T-helper 1 cell treated with Interleukin-12 subunit alpha and Interleukin-12 subunit beta and Interleukin-4 antibody, amounts not matched to agents 30 ng/mL and 1 ng/mL, for 36 hours (primary cell): ENCODE results near the gene HMCN2. TPM values are rescaled to one million over a fixed set of nuclear protein-coding genes. Genes with fewer than 3 reads are reported as not detected.

Source experiments
- intact Hi-C: fragments of 100-400 bp; cut with micrococcal nuclease; formaldehyde crosslinking; loops from one replicate; pipeline ENCODE4 v1.15.1; 2024
- total RNA-seq: library from RNA; stranded (reverse); gene quantifications from 2 replicates; pipeline ENCODE4 v1.2.3, GENCODE V29; 2022

The HMCN2 gene
- total RNA-seq, 1 donor from 2014 or later: not detected

DNA sequence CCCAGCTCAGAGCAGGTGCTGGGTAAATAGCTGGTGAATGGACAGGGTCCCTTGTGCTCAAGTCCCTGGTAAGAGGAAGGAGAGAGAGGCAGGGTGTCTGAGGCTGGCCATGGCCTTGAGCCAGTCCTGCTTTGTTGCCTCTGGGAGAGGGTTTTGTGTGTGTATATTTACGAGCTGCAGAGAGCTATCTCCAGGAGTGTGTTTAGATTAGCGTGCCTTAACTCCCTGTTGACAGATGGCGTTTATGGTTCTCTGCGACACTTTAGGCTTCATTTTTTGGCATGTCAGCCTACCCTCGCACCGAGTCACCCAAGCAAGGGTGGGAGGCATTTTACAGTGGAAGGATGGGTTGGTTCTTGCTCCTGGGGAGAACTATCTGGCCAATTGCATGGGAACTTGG, 22.2 kb downstream of the HMCN2 start:
- intact Hi-C loops: no loop called here

DNA sequence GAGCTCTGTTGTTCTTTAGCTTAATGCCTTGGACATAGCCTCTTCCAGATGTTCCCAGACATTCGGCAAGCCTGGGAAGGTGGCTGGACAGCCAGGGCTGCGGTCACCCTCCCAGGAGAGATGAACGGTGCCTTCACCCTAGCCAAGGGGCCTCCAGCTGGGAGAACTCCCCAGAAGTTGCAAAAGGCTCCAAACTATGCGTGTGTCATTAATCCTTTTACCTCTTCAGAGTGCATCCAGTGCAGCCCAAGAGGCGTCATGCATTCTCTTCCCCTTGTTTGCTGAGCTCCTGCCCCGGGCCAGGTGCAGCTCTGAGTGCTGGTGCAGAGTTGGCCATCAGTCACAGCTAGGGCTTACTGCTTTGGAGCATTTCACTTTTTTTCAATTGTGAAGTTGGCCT, 22.8 kb downstream of the HMCN2 start:
- intact Hi-C loops: no loop called here

DNA sequence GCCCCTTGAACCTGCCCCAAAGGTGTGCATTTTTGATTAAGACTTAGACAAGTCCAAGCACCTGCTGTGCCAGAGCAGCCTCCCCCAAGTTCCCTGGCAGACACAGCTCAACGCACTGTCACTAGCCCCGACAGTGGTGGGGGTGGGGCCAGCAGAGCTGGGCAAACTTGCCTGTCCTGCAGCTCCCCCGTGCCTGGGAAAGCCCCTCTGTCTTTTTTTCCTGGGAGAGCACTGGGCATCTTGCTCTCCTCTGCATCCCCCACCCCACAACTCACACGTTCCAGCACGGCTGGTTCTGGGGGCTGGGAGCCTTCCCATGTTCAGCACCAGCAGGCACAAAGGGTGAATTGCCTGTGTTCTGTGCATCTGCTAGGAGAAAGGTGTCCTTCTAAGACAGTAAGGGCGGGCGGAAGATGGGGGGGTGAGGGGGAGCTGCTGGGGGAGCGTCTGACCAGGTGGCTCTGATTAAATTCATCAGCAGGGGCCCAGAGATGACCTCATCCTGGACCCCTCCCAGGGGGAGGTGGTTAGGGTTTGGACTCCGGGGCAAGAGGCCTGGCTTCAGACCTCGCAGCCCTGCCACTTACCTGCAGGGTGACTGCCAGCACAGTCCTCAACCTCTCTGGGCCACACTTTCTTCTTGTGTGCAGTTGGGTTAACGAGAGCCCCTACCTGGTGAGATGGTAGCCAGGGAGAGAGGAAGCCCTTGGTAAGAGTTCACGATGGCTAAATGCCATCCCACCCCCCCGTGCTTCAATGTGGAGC, 23.5 kb downstream of the HMCN2 start:
- intact Hi-C loops: no loop called here

DNA sequence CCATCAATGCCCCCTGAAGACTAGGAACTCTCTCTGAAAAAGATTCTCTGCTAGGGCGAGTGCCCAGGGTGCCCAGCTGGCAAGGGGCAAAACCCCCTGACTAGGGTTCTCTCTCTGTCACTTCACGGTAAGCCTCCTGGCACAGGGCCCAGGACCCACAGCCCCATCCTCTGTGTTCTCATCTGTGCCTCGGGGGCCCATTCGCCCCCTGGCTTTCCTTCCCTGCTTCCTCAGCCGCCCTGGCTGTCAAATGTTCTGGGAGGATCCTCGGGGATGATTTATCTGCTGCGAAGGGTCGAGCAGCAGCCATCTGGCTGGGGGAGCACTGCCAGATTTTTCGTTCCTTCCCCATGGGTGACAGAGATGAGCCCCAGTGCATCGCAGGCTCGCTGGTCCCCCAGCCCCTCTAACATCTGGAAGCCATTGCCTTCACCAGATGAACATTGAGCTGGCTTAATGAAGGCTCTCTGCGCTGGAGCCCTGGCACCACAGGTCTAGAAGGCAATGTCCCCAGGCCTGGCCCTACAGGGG, 24.2 kb downstream of the HMCN2 start:
- intact Hi-C loops: no loop called here

DNA sequence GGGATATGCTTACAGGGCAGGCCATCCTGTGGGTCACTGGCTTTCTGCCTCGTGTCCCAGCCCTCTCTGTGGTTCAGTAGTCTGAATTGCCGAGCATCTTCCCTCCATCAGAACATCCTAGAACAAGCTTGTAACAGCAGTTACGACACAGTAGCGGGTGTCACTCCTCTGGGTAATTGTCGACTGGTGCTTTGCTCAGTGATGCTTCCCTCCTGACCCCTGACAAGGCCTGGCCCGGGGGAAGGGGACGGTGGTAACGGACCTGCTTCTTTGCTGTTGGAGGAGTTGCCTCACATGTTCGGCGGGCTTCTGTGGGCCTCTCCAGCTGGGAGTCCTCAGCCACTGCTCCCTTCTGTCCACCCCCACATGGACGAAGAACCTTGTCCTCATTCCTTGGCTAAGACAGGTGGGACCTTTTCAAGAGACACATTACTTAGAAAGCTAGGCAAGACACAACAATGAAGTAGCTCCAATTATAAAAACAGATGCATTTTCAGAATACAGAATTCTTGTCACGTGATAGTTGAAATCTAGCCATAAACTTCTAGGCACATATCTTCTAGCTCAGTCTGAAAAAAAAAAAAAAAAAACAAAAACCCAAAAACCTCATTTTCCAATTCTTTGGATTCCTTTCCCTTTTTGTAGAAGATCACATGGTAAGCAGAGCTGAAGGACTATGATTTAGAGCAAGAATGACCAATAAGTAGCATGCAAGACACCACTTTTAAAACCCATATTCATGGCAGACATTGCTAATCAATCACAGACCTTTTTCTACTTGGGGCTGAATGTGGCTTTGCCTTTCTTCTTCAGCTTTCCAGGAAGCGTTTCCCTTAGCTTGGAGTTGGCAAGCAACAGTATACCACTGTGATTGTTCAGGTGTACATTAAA, 25.0 kb downstream of the HMCN2 start:
- intact Hi-C loops: no loop called here

DNA sequence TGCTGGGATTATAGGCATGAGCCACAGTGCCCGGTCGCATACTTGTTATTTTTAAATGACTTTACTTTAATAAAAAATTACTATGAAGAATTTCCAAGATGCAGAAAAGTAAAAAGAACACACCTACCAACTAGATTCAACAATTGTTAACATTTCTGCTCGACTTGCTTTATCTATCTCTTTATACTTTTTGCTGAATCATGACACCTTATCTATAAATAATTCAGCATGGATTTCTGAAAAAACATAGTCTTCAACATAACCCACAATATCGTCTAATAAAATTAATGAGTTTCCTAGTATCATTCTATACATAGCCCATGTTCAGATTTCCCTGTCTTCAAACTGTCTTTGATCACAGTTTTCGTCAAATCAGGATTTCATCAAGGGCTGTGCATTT, 25.9 kb downstream of the HMCN2 start:
- intact Hi-C loops: no loop called here

DNA sequence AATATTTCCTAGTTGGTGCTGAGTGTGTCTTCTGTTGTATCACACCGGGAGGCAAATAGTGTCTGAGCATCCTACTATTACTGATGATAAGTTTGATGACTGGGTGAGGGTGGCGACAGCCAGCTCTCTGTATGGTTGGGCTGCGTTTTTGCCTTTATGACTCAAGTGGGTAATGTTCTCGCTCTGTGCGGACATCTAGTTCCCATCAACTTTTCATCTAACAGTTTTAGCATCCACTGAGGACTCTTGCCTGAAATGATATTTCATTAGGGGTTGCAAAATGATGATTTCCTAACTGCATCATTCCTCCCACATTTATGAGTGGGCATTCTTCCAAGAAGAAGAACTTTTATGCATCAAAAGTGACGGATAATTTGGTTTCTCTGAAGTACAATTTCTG, 26.5 kb downstream of the HMCN2 start:
- intact Hi-C loops: no loop called here

DNA sequence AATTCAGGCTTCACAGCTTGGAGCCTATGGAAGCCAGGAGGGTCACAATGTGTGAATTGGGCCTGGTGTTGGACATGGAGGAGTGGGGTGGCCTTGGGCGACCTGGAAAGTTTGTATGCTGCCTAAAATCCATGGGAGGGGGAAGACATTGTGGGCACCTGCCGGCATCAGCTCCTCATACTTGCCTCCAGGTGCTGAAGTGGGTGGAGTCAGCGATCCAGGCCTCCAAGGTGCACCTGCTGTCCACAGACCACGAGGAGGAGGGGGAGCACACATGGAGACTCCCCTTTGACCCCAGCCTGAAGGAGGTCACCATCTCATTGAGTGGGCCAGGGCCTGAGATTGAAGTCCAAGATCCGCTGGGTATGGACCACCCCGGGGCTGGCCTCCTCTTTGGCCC, 29.1 kb downstream of the HMCN2 start:
- intact Hi-C loops: no loop called here

DNA sequence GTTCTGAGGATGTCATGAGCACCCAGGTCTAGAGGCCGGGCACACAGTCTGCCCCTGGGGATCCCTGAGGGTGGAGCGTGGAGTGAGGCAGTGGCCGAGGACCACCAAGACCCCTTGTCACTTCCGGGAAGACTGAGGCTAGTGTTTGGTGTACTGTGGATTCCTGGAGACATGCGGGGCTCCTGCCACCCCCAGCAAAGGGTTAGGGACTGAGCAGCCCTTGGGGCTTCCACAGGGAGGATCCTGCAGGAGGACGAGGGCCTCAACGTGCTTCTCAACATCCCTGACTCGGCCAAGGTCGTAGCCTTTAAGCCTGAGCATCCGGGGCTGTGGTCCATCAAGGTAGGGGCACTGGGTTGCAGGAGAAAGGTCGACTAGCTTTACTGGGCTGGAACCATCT, 29.9 kb downstream of the HMCN2 start:
- intact Hi-C loops: no loop called here

DNA sequence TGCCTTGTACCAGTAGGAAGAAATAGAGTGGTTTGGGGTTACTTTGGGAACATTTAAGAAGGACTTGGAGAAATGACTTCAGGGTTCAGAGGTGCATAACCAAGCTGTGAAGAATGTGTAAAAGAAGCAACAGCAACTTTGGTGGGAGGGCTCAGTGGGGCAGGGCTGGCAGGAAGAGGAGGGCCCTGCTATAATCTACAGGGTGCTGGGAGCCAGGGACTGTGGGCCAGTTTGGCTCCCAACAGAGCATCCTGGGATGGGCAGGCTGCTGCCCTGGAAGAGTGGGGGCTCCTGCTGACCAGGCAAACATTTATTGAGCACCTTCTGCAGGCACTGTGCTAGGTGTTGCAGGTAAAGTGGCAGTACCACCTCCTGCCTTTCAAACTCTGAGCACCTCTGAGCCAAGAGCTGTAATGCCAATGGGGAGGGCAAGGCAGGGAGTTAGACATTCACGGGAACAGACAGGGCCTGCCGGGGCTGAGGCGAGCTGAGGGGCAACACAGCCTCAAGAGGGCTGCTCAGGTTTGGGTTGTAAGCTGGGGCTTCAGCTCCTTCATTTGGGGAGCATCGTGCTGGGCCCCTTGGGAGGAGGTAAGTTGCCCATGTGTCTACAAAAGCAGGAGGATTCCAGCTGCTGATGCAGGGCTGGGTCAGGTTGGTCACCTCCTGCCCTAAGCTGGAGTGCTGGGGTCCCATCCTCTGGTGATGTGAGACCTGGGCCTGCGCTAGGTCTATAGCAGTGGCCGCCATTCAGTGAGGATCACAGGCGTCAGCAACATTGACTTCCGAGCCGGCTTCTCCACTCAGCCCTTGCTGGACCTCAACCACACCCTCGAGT, 30.6 kb downstream of the HMCN2 start:
- intact Hi-C loops: no loop called here

DNA sequence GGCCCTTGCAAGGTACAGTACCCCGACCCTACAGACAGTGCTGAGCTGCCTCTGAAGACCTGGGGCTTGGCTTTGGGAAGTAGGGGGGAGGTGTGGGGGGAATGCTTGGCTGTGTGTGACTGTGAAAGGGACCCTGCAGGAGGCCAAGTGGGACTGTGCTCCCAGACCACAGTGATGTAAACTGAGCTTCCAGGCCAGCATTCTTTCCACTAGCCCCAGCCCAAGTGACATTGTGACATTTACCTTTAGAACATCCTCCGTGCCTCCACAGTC, 31.2 kb downstream of the HMCN2 start:
- intact Hi-C loops: no loop called here

DNA sequence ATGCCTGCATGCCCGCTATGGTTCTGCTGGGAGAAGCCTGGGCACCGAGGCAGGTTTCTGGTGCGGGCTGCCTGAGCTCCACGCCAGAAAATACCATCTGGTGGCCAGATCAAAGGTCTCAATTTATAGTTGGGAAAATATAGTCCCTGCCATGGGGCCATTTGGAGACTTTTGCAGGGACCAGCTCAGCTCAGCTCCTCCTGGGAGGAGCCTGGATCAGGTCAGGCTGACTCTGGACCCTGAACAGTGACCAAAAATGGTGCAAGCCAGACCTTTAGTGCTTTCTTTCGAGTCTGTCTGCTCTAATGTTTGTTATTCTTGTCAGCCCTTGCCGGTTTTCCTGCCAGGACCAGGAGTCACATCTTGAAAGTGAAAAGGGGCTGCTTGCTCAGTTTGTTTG, 31.8 kb downstream of the HMCN2 start:
- intact Hi-C loops: no loop called here

DNA sequence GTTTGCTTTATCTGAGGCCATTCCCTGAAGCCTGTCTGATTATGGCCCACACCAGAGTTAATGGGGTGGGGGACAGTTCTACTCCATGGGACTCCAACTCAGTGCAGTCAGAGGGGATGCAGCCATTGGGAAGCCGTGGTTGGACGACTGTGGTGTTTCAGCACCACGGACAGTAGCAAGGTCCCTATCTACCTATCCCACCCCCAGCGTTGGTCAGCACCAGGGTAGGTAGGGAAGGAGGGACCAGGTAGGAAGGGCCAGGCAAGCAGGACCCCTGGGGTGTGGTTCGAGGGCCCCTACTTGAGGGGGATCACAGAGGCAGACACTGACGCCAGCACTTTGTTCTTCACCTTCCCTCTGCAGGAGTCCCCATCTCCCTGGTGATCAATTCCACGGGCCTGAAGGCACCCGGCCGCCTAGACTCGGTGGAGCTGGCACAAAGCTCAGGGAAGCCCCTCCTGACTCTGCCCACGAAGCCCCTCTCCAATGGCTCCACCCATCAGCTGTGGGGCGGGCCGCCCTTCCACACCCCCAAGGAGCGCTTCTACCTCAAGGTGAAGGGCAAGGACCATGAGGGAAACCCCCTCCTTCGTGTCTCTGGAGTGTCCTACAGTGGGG, 33.2 kb downstream of the HMCN2 start:
- intact Hi-C loops: no loop called here

DNA sequence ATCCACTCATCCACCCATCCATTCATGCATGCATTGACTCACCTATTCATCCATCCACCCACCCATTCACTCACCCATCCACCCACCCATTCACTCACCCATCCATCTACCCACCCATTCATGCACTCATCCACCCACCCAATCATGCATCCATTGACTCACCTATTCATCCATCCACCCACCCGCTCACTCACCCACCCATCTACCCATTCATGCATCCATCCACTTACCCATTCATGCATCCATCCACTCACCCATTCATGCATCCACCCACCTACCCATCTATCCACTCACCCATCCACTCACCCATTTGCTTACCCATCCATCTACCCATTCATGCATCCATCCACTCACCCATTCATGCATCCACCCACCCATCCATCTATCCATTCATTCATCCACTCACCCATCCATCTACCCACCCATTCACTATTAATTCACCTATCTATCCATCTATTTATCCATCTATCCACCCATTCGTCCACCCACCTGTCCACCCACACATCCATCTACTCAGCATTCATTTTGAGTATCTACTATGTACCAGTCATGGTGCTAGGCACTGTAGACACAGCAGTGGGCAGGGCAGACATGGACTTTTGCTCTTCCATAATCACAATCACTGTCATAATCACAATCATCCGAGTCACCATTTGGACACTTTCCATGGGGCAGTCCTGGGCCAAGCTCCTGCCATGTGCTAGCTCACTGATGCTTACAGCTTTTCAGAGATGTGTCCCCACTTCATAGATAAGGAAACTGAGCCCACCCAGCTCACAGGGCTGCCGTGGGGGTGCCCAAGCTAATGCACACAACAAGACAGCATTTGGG, 34.4 kb downstream of the HMCN2 start:
- intact Hi-C loops: no loop called here

DNA sequence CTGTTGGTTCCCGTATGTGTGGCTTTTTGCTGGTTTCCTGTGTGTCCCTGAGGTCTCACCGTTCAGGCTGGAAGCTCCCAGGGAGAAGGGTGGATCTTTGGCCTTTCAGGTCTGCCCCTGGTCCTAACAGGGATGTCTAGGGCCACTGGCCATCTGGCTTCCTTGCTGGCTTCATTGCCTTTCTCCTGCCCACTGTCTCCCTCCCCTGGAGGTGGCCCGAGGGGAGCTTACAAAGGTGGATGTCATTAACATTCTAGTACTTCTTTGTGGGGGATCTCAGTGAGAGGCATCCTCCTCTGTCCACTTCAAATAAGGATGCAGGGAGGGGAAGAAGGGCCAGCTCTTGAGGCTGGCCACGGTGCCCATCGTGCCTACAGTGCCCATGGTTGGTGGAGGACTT, 35.2 kb downstream of the HMCN2 start:
- intact Hi-C loops: no loop called here

DNA sequence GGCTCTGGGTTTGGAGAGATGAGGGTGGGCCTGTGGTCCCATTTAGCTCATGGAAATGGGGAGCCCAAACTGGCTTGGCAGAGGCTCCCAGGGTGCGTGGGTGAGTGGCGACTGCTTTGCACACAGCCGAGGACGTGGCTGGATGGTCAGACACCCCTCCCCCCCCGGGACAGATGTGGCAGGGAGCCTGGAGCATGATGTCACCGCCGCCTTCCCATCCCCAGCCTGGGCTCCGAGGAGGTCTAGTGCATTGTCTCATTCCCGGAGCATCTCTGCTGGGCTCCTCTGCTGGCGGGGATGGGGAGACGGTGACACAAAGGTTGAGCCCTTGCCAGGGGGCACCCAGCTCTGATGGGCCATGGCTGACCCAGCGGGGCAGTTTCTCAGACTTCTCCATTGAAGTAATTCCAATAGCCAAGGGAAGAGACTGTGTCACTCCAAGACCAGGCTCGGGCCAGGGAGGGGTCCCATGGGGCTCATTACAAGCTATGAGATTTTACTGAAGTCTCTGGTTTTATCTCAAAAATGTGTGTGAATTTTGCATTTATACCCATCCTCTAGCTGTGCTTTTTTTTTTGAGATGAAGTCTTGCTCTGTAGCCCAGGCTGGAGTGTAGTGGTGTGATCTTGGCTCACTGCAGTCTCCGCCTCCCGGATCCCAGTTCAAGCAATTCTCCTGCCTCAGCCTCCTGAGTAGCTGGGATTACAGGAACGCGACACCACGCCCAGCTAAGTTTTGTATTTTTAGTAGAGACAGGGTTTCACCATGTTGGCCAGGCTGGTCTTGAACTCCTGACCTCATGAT, 36.1 kb downstream of the HMCN2 start:
- intact Hi-C loops: no loop called here

DNA sequence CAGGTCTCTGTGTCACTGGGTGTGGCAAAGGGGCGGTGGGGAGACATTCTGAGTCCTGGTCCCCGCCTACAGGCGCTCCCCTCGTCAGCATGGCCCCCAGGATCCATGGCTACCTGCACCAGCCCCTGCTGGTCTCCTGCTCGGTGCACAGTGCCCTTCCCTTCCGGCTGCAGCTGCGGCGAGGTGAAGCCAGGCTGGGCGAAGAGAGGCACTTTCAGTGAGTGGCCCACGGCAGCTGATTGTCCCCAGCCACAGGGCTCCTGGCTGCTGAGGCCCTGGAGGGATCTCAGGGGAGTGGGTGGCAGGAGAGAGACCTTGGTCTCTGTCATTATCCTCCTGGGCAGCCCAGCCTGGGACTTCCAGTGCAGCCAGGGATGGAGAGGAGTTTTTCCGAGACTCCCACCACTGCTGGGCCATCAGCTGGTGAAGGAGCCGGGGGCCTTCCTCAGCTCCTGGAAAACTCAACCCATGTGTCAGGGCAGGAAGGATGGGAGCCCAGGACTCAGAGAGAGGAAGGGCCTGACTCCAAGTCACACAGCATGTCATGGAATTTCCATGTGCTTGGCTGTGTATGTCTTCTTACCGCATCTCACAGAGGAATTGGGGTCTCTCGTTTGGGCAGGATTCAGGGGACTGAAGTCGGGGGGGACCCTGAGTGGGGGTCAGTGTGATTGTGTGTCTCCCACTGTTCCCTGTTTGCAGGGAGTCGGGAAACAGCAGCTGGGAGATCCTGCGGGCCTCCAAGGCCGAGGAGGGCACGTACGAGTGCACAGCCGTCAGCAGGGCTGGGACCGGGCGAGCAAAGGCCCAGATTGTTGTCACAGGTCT, 37.4 kb downstream of the HMCN2 start:
- intact Hi-C loops: no loop called here

DNA sequence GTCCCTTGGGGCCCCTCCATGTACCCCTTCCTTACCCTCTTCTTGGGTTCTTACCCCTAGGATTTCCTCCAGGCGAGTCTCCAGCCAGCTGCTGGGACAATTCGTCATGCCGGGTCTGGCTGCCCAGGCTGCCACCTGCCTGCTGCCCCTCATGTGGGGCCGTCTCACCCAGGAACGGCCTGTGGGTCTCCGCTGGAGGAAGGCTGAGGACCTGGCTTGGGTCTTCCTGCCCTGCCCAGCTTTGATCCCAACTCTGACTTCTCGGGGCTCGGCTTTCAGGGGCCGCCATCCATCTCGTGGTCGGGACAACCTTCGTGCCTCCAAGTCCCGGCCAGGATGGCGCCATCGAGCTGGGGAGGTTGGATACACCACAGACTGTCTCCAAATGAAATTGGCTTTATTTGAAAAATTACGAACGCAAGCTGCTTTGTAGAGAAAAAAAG, 38.1 kb downstream of the HMCN2 start:
- intact Hi-C loops: no loop called here

DNA sequence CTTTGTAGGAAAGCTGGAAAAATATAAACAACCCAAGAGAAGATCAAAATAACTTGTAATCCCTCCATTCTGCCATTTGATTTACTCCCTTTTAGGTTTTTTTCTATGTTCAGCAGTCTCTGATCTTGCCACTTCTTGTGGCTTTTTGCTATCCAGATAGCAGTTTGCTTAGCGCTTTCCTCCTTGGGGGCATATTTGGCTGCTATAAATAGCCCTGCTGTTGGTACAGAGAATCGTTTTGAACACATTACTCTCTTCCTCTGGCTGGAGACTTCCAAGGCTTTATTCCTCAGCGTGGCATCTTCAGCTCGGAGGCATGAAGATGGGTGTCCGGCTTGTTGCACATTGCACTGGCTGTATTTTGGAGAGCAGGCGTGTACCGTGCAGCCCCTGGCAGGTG, 38.6 kb downstream of the HMCN2 start:
- intact Hi-C loops: no loop called here
